ENCODE data around the gene CSN3. TPM values are rescaled to one million over a fixed set of nuclear protein-coding genes. Genes with fewer than 3 reads are reported as not detected.

CSN3 gene
- not detected in 2 replicates for total RNA-seq

DNA sequence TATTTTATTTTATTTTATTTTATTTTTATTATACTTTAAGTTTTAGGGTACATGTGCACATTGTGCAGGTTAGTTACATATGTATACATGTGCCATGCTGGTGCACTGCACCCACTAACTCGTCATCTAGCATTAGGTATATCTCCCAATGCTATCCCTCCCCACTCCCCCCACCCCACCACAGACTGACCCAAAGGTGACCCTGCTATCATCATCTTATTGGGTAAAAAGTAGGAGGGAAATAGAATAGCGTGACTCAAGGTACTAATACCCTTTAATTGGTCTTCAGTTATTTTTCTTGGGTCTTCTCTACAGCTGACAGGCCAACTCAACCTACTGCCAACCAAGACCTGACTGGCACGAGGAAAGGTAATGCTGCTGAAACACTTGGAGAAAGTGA, at the start of gene CSN3:
TSS of gene CSN3 (plus strand) at position 301 of the 400 bp plus-strand sequence. CDS start 2,223 bp downstream, outside the sequence.

DNA sequence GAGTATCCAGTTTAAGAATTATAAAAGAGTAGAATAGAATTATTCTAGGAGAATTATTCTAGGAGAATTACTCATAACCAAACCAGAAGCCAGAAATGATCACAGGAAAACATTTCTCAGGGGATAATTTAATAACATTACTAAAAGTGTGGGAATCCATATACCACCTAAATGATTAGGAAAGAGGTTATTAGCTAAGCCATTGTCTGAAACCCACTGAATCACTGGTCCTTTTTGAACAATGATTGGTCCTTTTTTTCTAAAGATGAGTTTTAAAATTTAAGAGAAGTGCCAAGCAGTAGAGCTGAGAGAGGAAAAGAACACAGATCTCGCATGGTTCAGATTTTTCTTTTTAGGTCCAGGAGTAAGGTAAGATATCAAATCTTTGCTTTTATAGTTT, 47.0 kb upstream of the CSN3 start, which contains the start of gene ODAM:
TSS of gene ODAM (plus strand) at position 301 of the 400 bp plus-strand sequence. CDS start 819 bp downstream, outside the sequence.

GRCh38 chr4:70225824-70226223, 16.6 kb upstream of the CSN3 start, which contains the start of gene FDCSP:
FDCSP (plus strand) TSS chr4:70226124; CDS start chr4:70231195, 5,071 bp downstream.

Other genes with a start within 250 kb of the CSN3 start
- gene STATH, start 246.6 kb upstream of the CSN3 start, total RNA-seq = not detected in 2 replicates
- gene HTN3, start 214.1 kb upstream of the CSN3 start, total RNA-seq = not detected in 2 replicates
- not detected in 2 replicates for gene HTN1, start 192.2 kb upstream of the CSN3 start, total RNA-seq
- gene PRR27, start 88.4 kb upstream of the CSN3 start, total RNA-seq = not detected in 2 replicates
- not detected in 2 replicates for gene ODAM, start 46.9 kb upstream of the CSN3 start, total RNA-seq
- gene FDCSP, start 16.5 kb upstream of the CSN3 start, total RNA-seq = not detected in 2 replicates
- not detected in 2 replicates for gene CABS1, start 92.4 kb downstream of the CSN3 start, total RNA-seq
- not detected in 2 replicates for gene SMR3A, start 118.2 kb downstream of the CSN3 start, total RNA-seq
- not detected in 2 replicates for gene SMR3B, start 140.5 kb downstream of the CSN3 start, total RNA-seq
- gene OPRPN, start 155.3 kb downstream of the CSN3 start, total RNA-seq = not detected in 2 replicates
- not detected in 2 replicates for gene MUC7, start 229.6 kb downstream of the CSN3 start, total RNA-seq